ENCODE measurements around the gene DCUN1D2.
"Not testable (repeated sequence)": the region's sequence is repeated elsewhere in the genome, so short reads cannot be mapped to it uniquely, and the experiment has no call there.

Gene DCUN1D2

DNA sequence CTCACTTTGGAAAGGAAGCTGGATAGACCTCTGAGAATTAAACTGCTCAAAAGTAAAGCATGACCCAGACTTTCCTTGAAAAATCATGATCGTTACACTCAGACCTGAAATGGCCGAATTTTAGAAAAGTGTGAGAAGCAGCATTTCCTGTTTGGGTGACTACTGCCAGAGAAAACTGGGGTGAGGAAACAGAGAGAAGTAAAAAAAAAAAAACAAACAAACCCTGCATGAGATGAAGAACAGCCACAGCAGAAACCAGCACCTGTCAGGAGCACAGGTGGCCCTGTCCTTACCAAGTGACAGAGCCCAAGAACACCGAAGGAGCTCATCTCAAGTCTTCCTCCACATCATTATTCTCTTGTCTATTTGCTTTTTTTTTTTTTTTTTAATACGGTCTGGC is 25.2 kb downstream of the DCUN1D2 start:
- DNase-seq (ENCODE audit: low read depth in 2 of 2) = no peak

DNA sequence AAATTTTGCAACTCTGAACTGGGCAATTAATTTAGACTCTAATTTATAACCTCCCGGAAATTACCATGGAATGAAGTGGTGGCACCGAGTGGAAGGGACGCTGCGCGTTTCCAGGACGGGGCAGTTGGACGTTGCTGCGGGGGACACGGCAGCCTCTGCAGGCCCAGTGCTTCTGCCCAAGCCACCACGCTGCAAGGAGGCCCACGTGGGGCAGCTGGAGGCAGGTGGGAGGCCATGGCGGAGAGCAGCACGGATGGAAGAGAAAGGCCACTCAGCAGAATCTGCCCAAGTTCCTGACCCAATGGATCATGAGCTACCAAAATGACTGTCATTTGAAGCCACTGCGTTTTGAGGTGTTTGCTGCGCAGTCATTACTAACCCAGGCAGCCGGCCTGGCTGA is 26.0 kb downstream of the DCUN1D2 start:
- no peak for DNase-seq (ENCODE audit: low read depth in 2 of 2)

DNA sequence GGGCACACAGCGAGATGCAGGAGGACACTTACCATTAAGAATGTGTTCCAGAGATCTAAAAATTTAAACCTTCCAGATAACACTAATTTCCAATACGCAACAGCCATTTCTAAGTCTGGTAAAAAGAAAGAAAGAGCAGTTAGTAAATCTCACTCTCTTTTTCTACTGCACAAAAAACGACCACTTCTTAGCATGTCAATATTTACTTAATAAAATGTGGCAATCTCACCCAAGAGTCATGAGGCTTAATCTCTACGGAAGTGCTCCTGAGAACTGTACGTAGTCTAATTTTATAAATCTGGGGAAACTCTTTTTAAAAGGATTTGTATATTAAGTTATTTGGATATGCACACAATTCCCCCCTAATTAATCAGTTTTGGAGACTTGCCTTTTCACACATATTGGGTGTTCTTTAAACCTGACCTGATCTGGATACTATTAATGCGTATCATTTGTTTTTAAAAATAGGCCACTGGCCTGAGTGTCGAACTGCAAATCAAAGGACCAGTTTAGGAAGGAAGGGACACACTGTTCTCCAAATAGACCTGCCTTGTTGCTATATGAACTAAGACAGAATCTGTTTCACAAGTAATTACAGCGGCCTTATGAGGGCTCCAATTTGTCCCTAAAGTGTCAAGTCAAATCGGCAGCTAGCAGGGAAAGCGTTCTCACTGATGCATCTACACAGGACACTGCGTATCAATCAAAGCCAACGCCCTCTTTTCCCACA is 29.3 kb downstream of the DCUN1D2 start:
- no peak for DNase-seq (ENCODE audit: low read depth in 2 of 2)

DNA sequence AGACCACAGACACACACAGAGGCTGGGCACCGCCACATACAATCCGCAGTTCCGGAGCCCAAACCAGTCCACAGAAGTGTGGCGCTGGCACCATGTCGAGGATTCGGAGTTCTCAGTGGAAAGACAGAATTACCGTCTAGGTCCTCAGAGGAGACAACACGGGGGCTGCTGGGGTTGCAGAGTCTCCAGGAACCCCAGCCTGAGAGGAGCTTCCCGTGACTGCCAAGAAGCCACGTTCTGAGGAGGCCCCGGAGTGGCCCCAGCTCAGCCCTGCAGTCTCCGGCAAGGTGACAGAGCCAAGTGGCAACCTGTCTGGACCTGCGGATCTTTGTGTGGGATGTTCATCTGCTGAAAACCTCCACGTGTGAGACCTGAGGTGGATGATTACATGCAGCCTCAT is 29.9 kb downstream of the DCUN1D2 start:
- DNase-seq (ENCODE audit: low read depth in 2 of 2) = no peak

DNA sequence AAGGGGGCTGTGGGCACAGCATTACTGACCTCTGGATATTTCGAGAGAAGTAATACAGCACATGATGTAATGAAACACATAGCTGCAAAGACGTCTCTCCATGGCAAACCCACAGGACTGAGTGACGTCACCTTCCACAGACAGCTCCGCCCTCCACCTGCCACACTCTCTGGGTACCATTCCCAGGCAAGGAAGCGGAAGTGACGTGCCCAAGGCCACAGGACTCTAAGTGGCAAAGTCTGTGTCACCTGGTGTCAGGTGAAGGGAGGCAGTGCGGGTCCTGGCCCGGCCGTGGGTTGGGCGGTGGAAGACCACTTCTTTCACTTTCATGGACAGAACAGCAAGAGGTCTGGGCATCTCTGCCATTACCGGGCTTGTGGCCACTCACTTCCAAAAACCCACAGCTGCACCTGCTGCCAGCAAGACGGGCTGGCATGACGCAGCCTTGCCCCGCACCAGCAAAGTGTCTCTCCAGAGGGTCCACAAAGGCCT is 30.4 kb downstream of the DCUN1D2 start:
- no peak for DNase-seq (ENCODE audit: low read depth in 2 of 2)

DNA sequence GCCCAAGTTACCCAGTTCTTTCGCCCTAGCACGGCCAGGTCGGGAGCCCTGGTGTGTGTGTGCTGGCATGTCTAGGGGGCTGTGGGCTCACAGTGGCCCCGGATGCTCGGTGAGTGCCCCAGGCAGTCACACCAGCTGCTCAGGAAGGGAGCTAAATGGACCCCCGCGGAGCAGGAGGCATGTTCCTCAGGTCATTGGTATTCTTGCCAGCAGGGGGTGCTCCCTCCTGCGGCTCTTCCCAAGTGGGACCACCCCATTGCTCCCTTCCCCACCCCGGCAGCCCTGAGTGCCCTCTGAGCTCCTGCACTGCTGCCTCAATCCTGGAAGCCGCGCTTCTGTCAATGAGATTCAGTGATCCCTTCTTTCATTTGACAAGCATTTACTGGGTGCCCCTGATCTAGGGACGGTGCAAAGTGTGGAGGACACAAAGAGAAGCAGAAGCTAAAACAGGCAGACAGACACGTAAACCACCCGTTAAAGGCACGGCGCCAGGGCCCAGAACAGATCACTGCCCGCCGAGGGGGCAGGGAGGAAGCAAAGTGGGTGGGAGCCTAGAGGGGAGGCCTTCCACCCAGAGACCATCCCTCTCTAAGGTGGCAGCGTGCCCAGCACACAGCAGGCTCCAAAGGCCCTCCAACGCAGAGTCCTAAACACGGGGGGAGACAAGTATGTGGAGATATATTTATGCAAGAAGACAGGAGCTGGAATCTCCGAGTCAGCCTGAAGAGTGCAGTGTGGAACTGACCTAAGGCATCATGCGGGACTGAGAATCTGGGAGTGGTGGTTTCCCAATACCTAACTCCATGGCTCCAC is 32.1 kb downstream of the DCUN1D2 start:
- no peak for DNase-seq (ENCODE audit: low read depth in 2 of 2)

DNA sequence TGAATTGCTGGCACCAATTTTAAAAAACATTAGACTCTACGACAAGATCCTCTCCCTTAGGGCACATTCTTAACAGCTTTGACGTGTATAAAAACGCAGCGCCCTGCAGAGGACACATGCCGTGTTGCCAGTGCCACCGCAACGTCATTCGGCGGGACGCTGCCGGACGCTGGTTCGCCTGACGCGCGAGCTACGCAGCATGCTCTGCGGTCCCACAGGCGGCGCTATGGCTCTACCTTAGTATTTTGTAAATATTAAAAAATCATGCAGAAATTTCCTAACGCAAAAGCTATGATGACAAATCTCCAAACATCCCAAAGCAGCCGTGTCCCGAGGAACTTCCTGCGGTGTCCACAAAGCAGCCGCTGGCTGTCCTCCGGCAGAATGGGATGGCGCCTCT is 33.0 kb downstream of the DCUN1D2 start:
- no peak for DNase-seq (ENCODE audit: low read depth in 2 of 2)

DNA sequence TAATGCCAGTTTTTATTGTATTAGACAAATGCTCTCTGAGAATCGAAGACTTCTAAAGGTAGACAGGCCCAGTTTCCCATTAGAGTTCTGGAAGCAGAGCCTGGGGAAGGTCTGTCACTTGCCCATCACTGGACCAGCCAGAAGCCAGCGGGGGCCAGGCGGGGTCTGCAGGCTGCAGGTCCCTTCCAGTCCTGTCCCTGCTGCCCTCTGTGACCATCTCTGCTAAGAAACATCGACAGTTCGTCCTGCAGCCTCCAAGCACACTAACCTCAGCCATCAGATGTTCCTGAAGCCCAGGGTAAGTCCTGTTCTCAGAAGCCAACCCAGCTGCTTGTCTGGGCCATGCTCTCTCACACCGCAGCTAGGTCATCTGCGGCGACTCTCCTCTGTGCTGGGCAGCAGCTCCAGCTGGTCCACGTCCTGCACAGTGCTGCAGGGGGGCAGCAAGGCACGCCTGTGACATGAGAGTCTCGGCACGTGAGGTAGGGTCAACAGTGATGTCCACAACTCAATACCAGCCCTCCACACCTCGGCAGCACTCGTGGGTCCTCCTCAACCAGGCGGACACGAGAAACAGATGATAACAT is 34.3 kb downstream of the DCUN1D2 start:
- DNase-seq (ENCODE audit: low read depth in 2 of 2) = no peak

DNA sequence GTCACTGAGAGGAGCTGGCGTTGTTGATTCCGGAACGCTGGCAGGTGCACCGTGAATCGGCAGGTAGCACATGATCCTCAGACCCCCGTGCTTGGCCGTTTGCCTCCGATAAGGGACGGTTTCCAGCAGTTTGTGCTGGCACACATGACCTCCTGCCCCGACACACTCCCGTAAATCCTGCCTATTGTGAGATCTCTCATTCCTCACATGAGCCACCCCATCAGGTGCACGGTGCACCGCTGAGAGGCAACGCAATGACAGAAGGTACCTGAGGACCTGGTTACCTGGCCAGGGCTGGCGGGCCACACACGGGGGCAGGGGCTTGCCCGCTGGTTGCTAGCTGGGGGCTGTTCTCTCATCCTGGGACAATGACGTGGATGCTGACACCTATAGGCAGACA is 35.1 kb downstream of the DCUN1D2 start:
- DNase-seq (ENCODE audit: low read depth in 2 of 2) = no peak

DNA sequence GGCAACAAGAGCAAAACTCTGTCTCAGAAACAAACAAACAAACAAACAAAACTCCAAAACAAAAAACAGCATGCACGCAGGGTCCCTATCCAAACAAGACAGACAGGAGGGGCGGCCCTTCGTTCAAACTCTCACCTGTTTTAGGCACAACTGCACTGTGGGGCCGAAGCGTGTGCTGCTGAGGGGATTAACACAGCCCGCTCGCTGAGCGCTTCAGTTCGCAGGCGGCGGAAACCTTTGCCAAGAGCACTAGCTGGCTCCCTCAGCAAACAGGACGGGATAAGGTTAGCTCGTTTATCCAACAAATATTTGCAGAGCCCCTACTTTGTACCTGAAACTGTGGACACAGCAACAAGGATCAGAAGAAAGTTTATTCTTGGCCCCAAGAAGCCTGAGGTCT is 35.6 kb downstream of the DCUN1D2 start:
- DNase-seq (ENCODE audit: low read depth in 2 of 2) = no peak

DNA sequence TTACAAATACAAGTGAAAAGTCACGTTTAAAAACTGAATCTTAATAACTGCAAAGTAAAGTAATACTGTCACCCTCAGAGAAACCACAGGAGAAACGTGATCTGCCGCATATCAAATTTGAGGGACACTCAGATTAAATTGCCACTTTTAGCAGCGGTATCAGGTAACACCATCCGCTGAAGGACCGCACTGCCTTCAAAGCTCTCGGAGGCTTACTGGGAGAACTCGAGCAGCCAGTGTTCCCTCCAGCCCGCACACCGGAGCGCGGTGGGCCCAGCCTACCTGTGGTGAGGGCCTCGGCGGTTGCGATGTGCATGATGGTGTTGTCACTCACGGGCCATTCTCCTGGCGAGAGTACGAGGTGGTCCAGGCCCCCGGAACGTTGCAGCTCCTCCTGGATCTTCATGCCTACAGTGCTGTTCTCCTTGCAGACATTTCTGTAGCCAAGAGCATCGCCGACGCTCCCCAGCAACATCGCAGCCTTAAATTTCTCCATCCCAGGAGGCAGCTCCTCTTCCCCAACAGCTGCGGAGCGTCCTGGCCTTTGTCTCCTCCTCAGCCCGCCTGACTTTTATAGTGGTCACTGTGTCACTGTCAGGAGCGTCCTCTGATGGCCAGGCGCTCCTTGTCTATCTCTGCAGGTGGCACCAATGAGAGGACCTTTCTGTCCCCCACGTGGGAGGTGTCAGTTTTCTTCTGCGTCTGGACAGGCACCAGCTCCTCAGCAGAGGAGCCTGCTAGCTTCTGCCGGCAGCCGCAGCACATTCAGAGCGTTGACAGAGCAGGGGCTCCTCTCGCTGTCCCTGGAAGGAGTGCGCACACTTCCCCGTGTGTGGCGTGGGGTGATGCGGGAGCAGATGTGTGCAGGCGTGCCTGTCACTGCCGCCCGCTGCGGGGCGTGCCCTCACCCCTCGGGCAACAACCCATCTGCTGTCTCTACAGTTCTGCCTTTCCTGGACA is 37.3 kb downstream of the DCUN1D2 start, which contains the start of gene ADPRHL1:
TSS of gene ADPRHL1 (minus strand) at position 547 of the 960 bp plus-strand sequence. CDS start at position 496, 51 bp downstream.
- DNase-seq (ENCODE audit: low read depth in 2 of 2) = no peak

DNA sequence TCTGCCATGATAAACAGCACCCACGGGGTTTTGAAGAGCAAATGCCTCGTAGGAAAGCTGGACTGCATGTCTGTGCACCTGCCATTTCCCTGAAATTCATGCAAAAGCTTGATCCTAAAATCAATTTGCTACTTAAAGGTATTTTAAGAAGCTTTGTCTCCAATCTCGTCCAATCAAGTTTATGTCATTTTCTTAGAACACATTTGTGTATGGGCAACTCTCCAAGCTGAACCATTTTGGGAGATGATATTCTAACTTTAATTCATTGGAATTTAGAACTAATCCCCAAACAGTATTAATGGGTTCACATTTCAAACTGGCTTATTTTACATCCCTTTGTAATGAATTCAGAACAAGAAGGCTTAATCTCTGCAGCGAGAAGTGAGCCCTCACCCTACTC is 38.0 kb downstream of the DCUN1D2 start:
- no peak for DNase-seq (ENCODE audit: low read depth in 2 of 2)

DNA sequence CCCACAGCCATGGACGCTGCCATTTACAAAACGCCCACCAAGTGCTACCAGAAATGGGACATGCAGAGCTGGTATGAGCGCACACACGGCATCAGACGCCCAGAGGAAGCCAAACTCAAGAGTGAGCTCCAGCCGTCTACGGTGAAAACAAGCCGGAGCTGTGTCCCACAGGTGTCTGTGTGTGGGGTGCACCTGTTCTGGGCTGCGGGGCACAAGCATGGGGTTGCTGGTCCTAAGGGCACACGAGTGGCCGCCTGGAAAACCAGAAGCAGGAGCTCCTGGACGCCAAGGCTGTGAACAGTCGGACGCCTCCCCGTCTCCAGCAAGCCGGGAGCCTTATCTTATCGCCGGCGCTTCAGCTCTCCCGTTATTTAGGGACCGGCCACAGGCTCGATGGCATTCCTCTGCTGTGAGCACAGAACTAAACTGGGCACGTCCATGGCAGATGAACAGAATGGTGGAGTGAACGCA is 38.5 kb downstream of the DCUN1D2 start:
- DNase-seq (ENCODE audit: low read depth in 2 of 2) = no peak

DNA sequence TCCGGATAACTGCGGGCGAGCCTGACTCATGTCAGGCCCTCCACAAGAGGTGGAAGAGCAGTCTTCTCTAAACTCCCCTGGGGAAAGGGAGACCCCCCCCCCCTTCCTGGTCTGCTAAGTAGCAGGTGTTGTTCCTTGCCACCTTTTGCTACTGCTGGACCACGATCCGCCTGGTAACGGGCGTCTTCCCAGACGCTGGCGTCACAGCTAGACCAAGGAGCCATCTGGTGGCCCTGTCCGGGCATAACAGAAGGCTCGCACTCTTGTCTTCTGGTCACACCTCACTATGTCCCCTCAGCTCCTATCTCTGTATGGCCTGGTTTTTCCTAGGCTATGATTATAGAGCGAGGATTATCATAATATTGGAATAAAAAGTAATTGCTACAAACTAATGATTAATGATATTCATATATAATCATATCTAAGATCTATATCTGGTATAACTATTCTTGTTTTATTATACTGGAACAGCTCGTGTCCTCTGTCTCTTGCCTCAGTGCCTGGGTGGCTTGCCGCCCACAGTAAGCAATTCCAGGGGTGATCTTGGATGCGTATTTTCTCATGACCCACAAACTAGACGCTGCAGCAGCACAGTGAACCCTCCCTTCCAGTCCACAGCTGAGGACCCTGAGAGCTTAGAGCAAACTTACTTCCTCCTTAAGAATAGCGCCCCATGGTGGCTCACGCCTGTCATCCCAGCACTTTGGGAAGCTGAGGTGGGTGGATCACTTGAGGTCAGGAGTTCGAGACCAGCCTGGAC is 39.5 kb downstream of the DCUN1D2 start:
- not testable (repeated sequence) for DNase-seq (ENCODE audit: low read depth in 2 of 2)

DNA sequence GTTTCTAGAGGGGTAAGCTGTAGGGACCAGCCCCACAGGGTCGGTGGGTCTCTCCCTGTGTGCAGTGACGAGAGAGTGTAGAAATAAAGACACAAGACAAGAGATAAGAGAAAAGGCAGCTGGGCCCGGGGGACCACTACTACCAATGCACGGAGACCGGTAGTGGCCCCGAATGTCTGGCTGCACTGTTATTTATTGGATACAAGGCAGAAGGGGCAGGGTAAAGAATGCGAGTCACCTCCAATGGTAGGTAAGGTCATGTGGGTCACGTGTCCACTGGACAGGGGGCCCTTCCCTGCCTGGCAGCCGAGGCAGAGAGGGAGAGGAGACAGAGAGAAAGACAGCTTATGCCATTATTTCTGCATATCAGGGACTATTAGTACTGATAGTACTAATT is 40.2 kb downstream of the DCUN1D2 start:
- DNase-seq (ENCODE audit: low read depth in 2 of 2) = not testable (repeated sequence)

DNA sequence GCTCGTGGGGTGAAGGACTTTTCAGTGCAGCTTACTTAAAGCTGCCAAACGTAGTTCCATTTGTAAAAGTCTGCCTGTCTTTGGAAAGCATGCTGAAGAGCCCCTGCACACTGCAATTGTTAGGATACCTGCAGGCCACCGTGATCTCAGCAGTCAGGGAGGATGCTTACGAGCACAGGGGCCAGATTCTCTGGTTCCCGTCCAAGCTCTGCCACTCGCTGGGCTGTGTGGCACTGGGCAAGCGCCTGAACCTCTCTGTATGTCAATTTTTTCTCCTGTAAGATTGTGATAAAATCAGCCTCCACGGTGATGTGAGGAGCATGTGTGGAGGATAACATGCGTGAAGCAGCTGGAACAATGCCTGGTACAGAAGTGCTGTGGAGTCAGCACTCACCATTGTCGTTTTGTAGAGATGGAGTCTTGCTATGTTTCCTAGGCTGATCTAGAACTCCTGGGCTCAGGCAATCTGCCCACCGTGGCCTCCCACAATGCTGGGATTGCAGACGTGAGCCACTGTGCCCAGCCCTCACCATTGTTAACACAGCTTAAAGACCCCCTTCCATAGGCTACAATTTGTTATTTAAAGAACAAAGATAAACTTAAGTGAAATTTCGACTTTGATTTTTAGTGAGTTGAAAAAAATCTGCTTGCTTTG is 40.7 kb downstream of the DCUN1D2 start:
- DNase-seq (ENCODE audit: low read depth in 2 of 2) = no peak

DNA sequence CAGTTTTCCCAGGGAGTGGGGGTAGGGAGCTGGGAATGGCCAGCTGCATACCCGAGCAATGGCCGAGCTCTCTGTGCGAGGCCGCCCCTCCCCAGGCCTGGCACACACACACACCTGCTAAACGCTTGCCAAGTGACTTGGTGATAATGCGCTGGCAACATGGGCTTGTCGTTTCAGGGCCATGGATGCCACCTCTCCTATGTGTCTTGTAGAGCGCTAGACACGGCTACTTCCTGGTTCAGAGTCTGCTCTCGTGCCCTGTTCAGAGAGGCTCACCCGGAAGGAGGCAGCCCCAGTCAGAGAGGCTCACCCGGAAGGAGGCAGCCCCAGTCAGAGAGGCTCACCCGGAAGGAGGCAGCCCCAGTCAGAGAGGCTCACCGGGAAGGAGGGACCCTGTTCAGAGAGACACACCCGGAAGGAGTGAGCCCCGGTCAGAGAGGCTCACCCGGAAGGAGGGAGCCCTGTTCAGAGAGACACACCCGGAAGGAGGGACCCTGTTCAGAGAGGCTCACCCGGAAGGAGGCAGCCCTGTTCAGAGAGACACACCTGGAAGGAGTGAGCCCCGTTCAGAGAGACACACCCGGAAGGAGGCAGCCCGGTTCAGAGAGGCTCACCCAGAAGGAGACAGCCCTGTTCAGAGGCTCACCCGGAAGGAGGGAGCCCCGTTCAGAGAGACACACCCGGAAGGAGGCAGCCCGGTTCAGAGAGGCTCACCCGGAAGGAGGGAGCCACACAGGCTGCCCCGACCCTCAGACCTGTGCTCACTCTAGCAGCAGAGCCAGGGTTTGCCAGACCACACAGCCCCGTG is 41.4 kb downstream of the DCUN1D2 start:
- DNase-seq (ENCODE audit: low read depth in 2 of 2) = peak; percentile 14 to 23

DNA sequence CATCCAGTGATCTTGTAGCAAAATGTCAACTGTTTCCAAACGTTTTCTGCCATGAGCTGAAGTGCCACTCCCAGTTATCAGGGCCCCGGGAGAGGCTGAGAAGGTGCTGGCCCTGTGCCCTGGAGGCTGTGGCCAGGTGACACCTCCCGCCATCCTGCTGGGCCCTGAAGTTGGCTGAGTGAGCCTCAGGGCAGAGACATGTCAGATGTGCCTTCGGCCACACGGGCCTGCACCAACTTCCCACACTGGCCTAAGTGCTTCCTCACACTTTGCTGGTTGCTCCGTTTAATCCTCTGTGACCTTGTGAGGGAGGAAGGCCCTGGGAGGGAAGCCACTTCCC is 42.0 kb downstream of the DCUN1D2 start:
- DNase-seq (ENCODE audit: low read depth in 2 of 2) = no peak

DNA sequence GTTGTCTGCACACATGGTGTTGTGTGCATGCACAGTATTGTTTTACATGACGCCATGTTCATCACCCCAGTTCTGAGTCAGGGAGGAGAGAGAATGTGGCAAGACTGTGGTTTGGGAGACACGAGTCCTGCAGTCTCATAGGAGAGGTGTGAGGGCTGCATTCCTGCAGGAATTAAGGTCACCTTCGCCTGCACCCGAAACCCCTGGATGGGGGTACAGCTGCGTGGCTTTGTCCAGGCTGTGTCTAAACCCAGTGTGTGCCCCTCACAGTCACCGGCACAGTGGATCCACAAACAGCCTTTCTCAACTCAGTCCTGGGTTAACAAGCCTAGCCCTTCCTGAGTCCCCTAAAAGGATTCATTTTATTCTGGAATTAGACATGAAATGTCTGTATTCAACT is 42.9 kb downstream of the DCUN1D2 start:
- DNase-seq (ENCODE audit: low read depth in 2 of 2) = no peak
